ENCODE data around the gene AOC3. TPM values are rescaled to one million over a fixed set of nuclear protein-coding genes. Genes with fewer than 3 reads are reported as not detected.
"Not testable (repeated sequence)": the region's sequence is repeated elsewhere in the genome, so short reads cannot be mapped to it uniquely, and the experiment has no call there.

The AOC3 gene
- polyA plus RNA-seq, 4 donors: 5.0 to 6.9 (median 5.5) TPM

DNA sequence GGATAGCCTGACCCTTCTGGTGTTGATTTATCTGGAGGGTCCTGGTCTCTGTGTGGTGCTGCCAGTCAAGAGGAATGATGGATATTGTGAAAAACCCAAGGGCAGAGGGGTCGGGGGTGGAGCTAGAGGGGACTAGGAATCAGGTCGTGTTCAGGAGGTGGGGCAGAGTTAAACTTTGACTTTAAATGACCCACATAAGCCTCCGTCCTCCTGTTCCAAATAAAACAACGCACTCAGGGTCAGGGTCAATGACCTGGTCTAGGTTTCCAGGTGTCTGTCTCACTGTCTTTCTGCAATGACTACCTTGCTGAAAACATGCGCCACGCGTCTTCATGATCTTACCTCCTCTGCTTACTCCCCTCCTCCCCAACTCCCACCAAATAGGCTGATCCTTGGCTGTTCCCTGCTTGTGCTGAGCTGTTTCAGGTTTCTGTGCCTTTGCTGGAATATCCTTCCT lies 14.7 kb downstream of the AOC3 start:
- no peak for DNase-seq (ENCODE audit: low read depth in 4 of 4, low spot score in 2 of 4)

DNA sequence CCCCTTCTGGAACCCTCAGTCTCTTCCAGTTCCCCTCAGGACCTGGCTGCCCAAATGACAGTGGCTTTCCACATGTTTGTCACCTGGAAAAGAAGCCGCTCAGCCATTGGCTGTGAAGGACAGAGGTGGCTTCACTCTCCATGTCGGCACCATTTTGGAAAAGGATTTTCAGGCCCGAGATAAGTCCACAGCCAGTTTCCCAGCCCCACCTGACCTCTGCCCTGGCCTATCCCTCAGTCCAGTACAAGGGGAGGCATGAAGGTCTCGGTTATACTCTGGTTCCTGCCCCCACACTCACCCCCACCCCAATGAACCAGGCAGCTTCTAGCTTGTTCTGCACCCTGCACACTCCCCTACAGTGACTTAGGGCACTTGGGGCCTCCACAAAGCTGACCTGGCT lies 15.2 kb downstream of the AOC3 start:
- DNase-seq (ENCODE audit: low read depth in 4 of 4, low spot score in 2 of 4): no peak

DNA sequence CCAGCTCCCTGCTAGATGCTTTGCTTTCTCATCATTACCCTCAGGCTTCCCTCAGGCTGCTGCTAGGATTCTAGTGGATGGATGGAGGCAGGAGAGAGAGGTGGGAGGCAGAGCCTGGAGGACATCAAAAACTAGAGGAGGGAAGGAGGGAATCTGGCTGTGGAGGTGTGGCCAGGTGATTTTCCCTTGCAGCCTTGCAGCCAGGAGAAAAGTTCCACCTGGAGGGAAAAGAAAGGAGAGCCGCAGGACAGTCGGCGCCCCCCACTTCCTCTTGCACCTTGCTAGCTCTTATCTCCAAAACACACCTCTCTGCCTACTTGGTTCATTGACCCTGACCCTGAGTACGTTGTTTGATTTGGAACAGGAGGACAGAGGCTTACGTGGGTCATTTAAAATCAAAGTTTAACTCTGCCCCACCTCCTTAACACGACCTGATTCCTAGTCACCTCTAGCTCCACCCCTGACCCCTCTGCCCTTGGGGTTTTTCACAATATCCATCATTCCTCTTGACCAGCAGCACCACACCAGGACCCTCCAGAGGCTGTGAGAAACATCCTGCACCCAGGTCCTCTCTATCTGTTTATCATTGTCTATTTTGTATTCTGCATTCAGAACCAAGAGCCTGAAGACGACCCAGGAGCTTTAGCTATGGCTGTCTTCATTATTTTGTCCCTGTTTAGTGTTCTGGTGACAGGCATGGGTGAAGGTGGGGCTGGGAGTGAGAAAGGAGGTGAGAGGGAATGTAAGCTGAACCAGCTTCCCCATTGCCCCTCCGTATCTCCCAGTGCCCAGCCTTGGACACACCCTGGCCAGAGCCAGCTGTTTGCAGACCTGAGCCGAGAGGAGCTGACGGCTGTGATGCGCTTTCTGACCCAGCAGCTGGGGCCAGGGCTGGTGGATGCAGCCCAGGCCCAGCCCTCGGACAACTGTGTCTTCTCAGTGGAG lies 15.9 kb downstream of the AOC3 start:
- DNase-seq (ENCODE audit: low read depth in 4 of 4, low spot score in 2 of 4): no peak

DNA sequence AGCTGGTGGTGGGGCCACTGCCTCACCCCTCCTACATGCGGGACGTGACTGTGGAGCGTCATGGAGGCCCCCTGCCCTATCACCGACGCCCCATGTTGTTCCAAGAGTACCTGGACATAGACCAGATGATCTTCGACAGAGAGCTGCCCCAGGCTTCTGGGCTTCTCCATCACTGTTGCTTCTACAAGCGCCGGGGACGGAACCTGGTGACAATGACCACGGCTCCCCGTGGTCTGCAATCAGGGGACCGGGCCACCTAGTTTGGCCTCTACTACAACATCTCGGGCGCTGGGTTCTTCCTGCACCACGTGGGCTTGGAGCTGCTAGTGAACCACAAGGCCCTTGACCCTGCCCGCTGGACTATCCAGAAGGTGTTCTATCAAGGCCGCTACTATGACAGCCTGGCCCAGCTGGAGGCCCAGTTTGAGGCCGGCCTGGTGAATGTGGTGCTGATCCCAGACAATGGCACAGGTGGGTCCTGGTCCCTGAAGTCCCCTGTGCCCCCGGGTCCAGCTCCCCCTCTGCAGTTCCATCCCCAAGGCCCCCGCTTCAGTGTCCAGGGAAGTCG lies 16.8 kb downstream of the AOC3 start:
- not testable (repeated sequence) for DNase-seq (ENCODE audit: low read depth in 4 of 4, low spot score in 2 of 4)

DNA sequence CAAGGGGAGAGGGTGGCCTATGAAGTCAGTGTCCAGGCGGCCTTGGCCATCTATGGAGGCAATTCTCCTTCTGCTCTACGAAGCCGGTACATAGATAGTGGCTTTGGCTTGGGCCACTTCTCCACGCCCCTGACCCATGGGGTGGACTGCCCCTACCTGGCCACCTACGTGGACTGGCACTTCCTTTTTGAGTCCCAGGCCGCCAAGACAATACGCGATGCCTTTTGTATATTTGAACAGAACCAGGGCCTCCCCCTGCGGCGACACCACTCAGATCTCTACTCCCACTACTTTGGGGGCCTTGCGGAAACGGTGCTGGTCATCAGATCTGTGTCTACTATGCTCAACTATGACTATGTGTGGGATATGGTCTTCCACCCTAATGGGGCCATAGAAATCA lies 17.3 kb downstream of the AOC3 start:
- DNase-seq (ENCODE audit: low read depth in 4 of 4, low spot score in 2 of 4): no peak

DNA sequence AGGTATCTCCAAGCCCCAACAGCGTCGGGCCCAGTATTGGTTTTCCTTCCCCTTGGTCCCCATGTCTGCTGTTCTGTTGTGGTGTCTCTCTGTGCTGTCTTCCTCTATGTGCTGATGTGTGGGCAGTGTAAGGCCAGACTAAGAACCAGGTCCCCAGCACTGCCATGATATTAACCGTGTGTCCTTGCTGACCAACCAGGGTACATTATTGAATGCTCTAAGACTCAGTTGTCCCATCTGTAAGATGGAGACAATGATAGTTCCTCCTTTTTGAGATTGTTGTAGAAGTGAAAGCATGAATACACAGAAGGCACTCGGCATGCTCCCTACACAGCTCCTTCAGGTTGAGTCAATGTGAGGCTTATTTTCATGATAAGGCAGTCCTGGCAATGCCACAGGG lies 20.6 kb downstream of the AOC3 start:
- DNase-seq (ENCODE audit: low read depth in 4 of 4, low spot score in 2 of 4): no peak

DNA sequence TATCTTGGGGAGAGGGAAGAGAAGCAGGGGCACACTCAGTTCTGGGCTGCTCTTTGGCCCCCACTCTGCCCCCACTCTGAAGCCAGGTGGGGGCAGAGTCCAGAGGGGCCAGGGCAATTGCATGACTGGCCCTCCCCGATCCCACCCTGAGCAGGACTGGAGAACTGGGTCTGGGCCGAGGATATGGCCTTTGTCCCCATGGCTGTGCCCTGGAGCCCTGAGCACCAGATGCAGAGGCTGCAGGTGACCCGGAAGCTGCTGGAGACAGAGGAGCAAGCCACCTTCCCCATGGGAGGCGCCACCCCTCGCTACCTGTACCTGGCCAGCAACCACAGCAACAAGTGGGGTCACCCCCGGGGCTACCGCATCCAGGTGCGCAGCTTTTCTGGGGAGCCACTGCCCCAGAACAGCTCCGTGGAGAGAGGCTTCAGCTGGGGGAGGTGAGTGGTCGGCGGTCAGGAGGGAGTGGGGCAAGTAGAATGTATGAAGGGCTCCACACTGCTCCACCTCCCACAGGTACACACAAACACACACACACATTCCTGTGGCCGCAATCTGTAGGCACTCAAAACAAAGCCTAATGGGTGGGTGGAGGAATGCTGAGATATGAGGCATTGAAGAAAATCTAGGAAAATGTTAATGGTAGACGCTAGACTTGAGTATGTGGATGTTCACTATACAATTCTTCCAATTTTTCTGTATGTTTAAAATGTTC lies 21.4 kb downstream of the AOC3 start:
- DNase-seq (ENCODE audit: low read depth in 4 of 4, low spot score in 2 of 4): no peak

DNA sequence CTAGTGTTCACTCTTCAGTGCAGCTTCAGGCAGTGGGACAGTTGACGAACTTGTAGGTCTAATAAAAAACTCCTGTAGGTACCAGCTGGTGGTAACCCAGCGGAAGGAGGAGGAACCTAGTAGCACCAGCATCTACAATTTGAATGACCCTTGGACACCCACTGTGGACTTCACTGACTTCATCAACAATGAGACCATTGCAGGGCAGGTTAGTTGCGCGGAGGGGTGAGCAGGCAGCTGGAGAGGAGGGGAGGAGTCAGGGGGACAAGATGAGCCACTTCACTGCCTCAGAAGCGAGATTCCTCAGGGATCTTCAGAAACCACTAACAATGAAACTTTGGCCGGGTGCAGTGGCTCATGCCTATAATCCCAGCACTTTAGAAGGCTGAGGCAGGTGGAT lies 22.3 kb downstream of the AOC3 start:
- DNase-seq (ENCODE audit: low read depth in 4 of 4, low spot score in 2 of 4): no peak

DNA sequence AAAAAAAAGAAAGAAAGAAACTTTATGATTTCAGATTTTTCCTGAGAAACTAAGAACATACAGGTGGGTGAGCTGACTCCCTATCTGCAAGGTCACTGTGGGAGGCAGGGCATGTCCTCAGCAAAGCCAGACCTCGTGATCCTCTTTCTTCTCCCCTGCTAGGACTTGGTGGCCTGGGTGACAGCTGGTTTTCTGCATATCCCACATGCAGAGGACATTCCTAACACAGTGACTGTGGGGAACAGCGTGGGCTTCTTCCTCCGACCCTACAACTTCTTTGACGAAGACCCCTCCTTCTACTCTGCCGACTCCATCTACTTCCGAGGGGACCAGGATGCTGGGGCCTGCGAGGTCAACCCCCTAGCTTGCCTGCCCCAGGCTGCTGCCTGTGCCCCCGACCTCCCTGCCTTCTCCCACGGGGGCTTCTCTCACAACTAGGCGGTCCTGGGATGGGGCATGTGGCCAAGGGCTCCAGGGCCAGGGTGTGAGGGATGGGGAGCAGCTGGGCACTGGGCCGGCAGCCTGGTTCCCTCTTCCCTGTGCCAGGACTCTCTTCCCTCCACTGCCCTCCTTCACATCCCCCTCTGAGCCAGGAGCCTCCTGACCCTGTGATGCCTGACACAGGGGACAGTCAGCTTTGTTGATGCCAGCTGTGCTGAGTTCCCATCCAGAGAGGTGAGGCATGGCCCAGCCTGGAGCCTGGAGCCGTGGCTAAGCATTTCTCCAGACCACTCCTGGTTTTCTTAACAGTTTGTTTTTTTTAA lies 23.1 kb downstream of the AOC3 start:
- DNase-seq (ENCODE audit: low read depth in 4 of 4, low spot score in 2 of 4): not testable (repeated sequence)

DNA sequence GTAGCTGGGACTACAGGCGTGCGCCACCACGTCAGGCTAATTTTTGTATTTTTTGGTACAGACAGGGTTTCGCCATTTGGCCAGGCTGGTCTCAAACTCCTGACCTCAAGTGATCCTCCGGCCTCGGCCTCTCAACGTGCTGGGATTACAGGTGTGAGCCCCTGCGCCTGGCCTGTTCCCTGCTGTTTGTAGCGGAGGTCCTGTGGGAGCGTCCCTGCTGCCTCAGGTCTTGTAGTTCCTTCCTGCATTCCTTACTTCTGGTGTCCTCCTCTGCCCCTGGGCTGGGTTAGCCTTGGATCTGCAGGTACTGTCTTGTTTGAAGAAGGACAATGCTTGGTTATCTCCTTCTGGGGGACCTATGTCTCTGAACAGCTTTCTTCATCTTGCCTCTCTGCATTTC lies 26.0 kb downstream of the AOC3 start:
- DNase-seq (ENCODE audit: low read depth in 4 of 4, low spot score in 2 of 4): no peak

DNA sequence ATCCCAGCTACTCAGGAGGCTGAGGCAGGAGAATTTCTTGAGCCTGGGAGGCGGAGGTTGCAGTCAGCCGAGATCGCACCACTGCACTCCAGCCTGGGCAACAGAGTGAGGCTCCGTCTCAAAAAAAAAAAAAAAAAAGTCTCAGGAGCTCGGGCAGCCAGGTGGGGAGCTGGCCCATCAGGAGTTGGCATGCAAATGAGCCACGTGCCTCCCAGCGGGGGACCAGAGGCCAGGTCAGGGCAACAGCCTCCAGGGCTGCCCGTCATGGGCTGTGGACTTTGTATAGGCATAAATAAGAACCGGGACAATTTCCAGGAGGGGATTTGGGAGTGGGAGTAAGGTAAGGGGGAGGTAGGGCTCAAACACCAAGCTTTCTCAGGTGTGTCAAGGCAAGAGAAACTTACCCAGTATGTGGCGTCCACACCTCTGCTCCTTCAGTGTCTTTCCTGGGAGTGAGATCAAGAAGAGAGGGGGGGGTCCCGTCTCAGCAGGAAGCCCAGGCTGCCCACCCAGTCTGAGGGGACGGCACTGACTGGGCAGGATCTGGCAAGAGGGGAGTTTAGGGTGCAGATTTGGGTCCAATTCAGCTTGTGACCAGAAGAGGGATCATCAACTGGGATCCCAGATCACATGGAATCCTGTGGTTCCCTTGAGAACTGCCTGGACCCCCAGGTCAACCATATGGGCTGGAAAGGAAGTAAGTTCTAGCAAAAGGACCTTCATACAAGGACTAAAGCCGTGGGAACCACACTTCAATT lies 27.3 kb downstream of the AOC3 start:
- no peak for DNase-seq (ENCODE audit: low read depth in 4 of 4, low spot score in 2 of 4)

DNA sequence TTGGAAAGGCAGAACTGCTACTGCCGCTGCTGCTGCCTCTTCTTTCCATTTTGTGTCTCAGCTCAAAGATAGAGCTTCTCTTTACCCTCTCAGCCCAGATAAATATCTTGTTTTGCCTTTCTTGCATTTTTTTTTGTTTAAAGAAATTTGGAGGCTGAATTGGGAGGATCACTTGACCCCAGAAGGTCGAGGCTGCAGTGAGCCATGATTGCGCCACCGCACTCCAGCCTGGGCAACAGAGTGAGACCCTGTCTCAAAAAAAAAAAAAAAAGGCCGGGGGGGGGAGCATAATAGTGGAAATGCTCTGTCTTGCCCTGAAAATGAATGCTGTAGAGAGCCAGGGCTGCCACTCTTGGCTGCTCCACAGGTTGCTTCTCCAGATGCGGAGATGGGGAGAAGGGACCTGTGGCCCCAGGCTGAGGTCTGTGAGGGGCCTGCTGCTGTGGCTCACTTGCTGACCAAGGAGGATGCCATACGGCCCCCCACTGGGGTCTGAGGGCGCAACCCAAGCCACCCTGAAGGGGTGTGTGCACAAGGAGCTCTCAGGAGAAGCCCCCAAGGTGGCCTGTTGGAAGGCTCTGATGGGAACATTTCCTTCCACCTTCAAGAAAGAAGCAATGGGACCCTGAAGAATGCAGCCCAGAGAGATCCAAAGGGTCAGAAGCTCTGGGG lies 28.1 kb downstream of the AOC3 start:
- DNase-seq (ENCODE audit: low read depth in 4 of 4, low spot score in 2 of 4): no peak

DNA sequence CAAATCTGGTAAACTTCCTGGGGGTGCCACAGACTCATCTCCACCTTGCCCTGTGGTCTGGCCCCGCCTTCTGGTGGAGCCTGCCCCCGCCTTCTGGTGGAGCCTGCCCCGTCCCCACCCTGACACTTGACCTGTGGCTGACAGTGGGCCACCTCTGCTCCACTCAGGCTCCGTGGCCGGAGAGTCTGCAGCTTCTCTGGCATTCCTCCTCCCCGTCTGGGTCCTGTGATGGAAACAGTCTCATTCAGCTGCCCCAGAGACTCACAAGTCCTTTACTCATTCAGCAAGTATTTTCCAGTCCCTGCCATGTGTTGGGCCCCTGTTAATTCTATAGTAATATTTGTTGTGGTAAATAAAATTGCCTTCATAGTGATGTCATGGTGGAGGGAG lies 28.6 kb downstream of the AOC3 start:
- DNase-seq (ENCODE audit: low read depth in 4 of 4, low spot score in 2 of 4): no peak

DNA sequence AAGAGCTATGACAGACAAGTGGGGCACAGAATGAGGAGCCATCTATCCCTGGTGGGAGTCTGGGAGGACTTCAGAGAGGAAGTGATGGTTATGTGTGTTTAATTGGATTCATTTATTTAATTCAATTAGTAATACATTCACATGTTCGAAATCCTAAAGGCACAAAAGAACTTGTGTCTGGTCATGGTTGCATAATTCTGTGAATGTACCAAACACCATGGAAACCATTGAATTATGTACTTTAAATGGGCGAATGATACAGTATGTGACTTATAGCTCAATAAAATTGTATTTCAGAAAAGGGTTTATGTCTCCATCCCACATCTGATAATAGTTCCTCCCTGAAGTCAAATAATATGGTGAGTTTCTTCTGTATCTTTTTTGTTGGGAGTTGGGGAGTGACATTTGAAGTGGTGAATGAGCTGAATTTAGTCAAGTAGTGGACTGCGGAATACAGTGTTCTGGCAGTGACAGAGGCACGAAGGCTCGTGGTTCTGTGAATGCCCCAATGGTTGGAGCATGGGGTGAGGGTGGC lies 29.8 kb downstream of the AOC3 start:
- no peak for DNase-seq (ENCODE audit: low read depth in 4 of 4, low spot score in 2 of 4)

DNA sequence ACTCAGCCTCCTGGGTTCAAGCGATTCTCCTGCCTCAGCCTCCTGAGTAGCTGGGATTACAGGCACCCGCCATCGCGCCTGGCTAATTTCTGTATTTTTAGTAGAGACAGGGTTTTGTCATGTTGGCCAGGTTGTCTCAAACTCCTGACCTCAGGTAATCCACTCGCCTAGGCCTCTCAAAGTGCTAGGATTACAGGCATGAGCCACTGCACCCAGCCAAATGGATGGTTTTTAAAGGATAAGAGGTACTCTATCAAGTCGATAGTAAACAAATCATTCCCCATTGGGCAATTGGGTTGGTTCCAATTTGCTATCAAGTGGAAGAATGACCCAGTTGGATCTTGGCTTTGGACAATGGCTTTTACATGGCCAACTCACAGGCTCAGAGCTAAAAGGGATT lies 30.7 kb downstream of the AOC3 start:
- DNase-seq (ENCODE audit: low read depth in 4 of 4, low spot score in 2 of 4): not testable (repeated sequence)

DNA sequence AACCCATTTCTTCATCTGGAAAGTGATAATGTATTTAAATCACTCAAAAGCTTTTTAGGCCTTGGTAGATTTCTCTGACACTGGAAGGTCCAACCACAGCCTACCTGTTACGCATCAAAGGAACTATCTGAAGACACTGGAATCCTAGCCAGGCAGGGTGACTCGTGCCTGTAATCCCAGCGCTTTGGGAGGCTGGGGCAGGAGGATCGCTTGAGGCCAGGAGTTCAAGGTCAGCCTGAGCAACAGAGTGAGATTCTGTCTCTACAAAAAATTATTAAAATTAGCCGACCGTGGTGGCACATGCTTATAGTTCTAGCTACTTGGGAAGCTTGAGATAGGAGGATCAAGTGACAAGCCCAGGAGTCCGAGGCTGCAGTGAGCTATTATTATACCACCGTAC lies 31.2 kb downstream of the AOC3 start:
- no peak for DNase-seq (ENCODE audit: low read depth in 4 of 4, low spot score in 2 of 4)

DNA sequence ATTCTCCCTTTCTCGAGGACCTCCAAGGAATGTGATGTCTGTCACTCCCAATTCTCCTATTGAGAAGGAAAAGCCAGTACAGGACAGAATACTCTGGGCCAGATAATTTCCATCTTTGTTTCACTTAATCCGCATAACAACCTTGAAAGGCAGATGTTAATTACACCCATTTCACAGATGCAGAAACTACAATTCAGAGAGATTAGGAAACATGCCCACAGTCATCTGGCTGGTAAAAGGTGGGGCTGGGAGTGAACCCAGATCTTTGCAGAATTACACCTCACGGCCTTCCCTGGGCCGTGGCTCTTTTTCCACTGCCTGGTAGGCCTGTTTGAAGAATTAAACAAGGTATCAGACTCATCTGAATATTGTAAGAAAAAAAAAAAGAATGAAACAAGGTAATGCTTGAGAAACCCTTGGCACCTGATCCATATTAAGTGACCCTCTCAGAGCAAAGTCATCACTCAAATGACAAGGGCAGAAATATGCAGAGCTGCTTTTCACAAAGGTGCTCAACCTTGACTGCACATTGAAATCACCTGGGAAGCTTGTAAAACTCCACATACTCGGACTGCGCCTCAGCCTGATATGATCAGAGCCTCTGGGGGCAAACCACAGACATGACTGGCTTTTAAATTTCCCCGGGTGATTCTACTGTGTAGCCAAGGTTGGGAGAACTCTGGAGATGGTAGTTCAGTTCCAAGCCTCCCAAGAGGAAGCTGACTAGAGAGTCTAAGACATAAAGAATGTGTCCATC lies 33.0 kb downstream of the AOC3 start:
- no peak for DNase-seq (ENCODE audit: low read depth in 4 of 4, low spot score in 2 of 4)

DNA sequence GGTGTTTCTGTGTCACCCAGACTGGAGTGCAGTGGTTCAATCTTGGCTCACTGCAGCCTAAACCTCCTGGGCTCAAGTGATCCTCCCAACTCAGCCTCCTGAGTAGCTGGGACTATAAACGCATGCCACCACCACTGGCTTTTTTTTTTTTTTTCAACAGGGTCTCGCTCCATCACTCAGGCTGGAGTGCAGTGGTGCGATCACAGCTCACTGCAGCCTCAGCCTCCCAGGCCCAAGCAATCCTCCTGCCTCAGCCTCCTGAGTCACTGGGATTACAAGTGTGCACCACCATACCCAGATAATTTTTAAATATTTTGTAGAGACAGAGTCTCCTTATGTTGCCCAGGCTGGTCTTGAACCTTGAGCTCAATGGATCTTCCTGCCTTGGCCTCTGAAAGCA lies 34.8 kb downstream of the AOC3 start:
- DNase-seq (ENCODE audit: low read depth in 4 of 4, low spot score in 2 of 4): not testable (repeated sequence)
